Tibial nerve (tissue), 4 donors: ENCODE data around the gene ACAT2.

Experiments used
- CTCF ChIP-seq, 5 experiments: fragments of 200-600 bp in 3 of 5; fragments of 450-650 bp in 2 of 5; sonication (generic) in 3 of 5; IDR thresholded peaks; one replicate each; pipeline ENCODE4 v1.5.1; 2016 to 2019; ENCODE audit warnings: antibody characterized with exemption in 5 of 5, mild to moderate bottlenecking in 3 of 5, moderate library complexity in 2 of 5
- EP300 ChIP-seq, 2 donors: sonication (generic); formaldehyde crosslinking; IDR thresholded peaks; one replicate each; pipeline ENCODE4 v1.6.1; 2017; ENCODE audit warnings: antibody characterized with exemption in 2 of 2, mild to moderate bottlenecking in 1 of 2
- POLR2A ChIP-seq, 2 donors: fragments of 450-650 bp; IDR thresholded peaks; one replicate each; pipeline ENCODE4 v1.6.1; 2017; ENCODE audit warnings: antibody characterized with exemption in 2 of 2, mild to moderate bottlenecking in 2 of 2, moderate library complexity in 2 of 2

- TF ChIP-seq CTCF (IDR thresholded peaks at IDR 0.05) = no peak
- no peak for TF ChIP-seq EP300 (IDR thresholded peaks at IDR 0.05)
- no peak for TF ChIP-seq POLR2A (IDR thresholded peaks at IDR 0.05)
These were observed 43.7 kb downstream of the ACAT2 start for GRCh38 chr6:159805440-159806020.
